Ovary (tissue), 10 donors: ENCODE results near the gene ADAMTS17. TPM values are rescaled to one million over a fixed set of nuclear protein-coding genes. Genes with fewer than 3 reads are reported as not detected.
A peak's percentile ranks its signal among the peaks of the same experiment; 100 is the strongest.

Experiments
- DNase-seq, 5 donors: peaks; one replicate each; pipeline ENCODE4 v3.0.0-alpha.2; 2019 to 2020
- H3K27ac ChIP-seq, 2 donors: fragments of 200-600 bp; one replicate each; pipeline versions ENCODE4 v1.5.1 to v1.8.0; 2019 to 2022
- H3K27me3 ChIP-seq: fragments of 200-600 bp; one replicate; pipeline ENCODE4 v1.8.0; 2022
- H3K36me3 ChIP-seq: fragments of 200-600 bp; sonication (generic); one replicate; pipeline ENCODE4 v1.5.1; 2019
- H3K4me1 ChIP-seq: one replicate; pipeline ENCODE4 v1.8.1; 2013; ENCODE audit warnings: mild to moderate bottlenecking, moderate library complexity; ENCODE audit not compliant: insufficient read depth
- H3K4me3 ChIP-seq: fragments of 200-600 bp; sonication (generic); one replicate; pipeline ENCODE4 v1.5.1; 2017
- H3K9me3 ChIP-seq, 2 donors: fragments of 200-600 bp in 1 of 2; sonication (generic) in 1 of 2; one replicate each; pipeline versions ENCODE4 v1.5.1 to v1.8.1; 2013 to 2019; ENCODE audit warnings: mild to moderate bottlenecking in 1 of 2, moderate library complexity in 1 of 2
- CTCF ChIP-seq, 3 donors: fragments of 450-650 bp in 2 of 3; fragments of 200-600 bp in 1 of 3; IDR thresholded peaks; one replicate each; pipeline versions ENCODE4 v1.5.1 to v1.8.0; 2016 to 2022; ENCODE audit warnings: antibody characterized with exemption in 3 of 3, mild to moderate bottlenecking in 1 of 3
- EP300 ChIP-seq: sonication (generic); formaldehyde crosslinking; IDR thresholded peaks from one replicate; pipeline ENCODE4 v1.6.1; 2017; ENCODE audit warnings: antibody characterized with exemption
- POLR2A ChIP-seq: fragments of 450-650 bp; IDR thresholded peaks from one replicate; pipeline ENCODE4 v1.6.1; 2017; ENCODE audit warnings: antibody characterized with exemption, mild to moderate bottlenecking, moderate library complexity
- WGBS, 3 donors: extraction: QIAGEN DNeasy Blood & Tissue Kit in 1 of 3; methylation state at CpG; one replicate each; pipeline versions ENCODE4 v1.1.5 to v1.1.7; 2013 to 2017; 5-methylcytosine and 5-hydroxymethylcytosine counted together
- intact Hi-C, 4 donors: fragments of 100-400 bp; cut with DNase I; formaldehyde crosslinking; loops; one replicate each; pipeline versions ENCODE4 v1.11.0 to v1.15.1; 2022 to 2023
- long read RNA-seq, 3 donors: library from polyadenylated mRNA in 2 of 3; unstranded in 2 of 3; transcript quantifications; one replicate each; pipeline ENCODE4 v2.0.0 and lab custom pipeline, GENCODE V29; 2021 to 2026
- polyA plus RNA-seq, 2 donors: library from polyadenylated mRNA; stranded (reverse); fragments of 200-250 nt in 1 of 2; fragments of 350-450 nt in 1 of 2; fragmentation: Illumina TruSeq in 1 of 2; extraction: RNeasy Lipid Tissue Mini Kit (QIAGEN cat#74804) in 1 of 2; gene quantifications; one replicate each; pipeline ENCODE4 v1.2.3, GENCODE V29; 2013 to 2014
- total RNA-seq, 7 donors: library from RNA; depleted of rRNA in 2 of 7; stranded (reverse); fragments of >200 nt in 2 of 7; fragmentation: NEBNext Ultra II Directional in 3 of 7; extraction: Animal tissue kit (Norgen Biotek cat#: 25700) in 3 of 7; gene quantifications; one replicate each; pipeline versions ENCODE4 v1.1.0 to v1.2.4, GENCODE V29; 2016 to 2023
- donor health status: DM: no; HTN: no; CAD: no; lungs with moderate emphysema.
- donor health status: DM: no; HTN: no; CAD: no.
- donor health status: Bipolar disorder and iron deficiency.
- donor health status: DM: yes; HTN: yes; CAD: no.
- donor health status: DM: no; HTN: no; CAD: no.
- donor health status: DM: yes; HTN: yes; CAD: no.

The ADAMTS17 gene
- total RNA-seq: 10 to 100 TPM in 1 of 7 donors, 1 to 10 TPM in 6; 3.0 to 11.3 (median 7.9) TPM
- 1 to 10 TPM; 1.3 to 2.2 TPM for polyA plus RNA-seq
- long read RNA-seq, donor 1, partial matches to known transcripts: 0 of 5 reads
- long read RNA-seq, donor 1, other reads (novel, unspliced or antisense): 5 of 5 reads
- long read RNA-seq, donor 2: 0 reads
- long read RNA-seq, donor 3, partial matches to known transcripts: 1 of 5 reads
- long read RNA-seq, donor 3, other reads (novel, unspliced or antisense): 4 of 5 reads

- H3K27me3 ChIP-seq: no peaks in the 10 kb centered on the region
- WGBS, 3 donors: 2% methylated on average over 50 to 59 of the region's 59 CpGs
- DNase-seq: peak; percentile 96 to 98 (median 97)
- peak within 1 kb of the TSS; percentile 16 to 41 for H3K27ac ChIP-seq
- no peak for TF ChIP-seq EP300
- TF ChIP-seq CTCF (IDR thresholded peaks at IDR 0.05): peak; percentile 91 to 98 (median 95)
- peak; percentile 84 for TF ChIP-seq POLR2A
- H3K4me1 ChIP-seq: no peaks in the 10 kb centered on the region
- no peaks in the 10 kb centered on the region for H3K36me3 ChIP-seq
- peak within 1 kb of the TSS; percentile 52 for H3K4me3 ChIP-seq
- H3K9me3 ChIP-seq: no peaks in the 10 kb centered on the region
- intact Hi-C loops: loop anchor here (5.0 to 10.0 kb wide), 4 partner anchors 243 to 935 kb away; partner anchors contain the start of gene SELENOS (in 1 of the 4)
Measured at GRCh38 chr15:100341750-100342560, at the start of gene ADAMTS17. Gene ADAMTS17, minus strand, starts transcription at chr15:100341975. Its CDS starts 76 bp downstream, at chr15:100341899.

- H3K4me1 ChIP-seq: no peaks in the 10 kb centered on the region
- DNase-seq: no peak
- peaks cover 0 to 8% of the 10 kb centered on the region in 2 donors for H3K9me3 ChIP-seq
- H3K27ac ChIP-seq: no peak overlapping the region
- 89 to 94% (median 89%) methylated on average over 3 of the region's 3 CpGs for WGBS, 3 donors
- no peaks in the 10 kb centered on the region for H3K27me3 ChIP-seq
- intact Hi-C loops: no loop called here
- H3K4me3 ChIP-seq: no peak overlapping the region
- TF ChIP-seq POLR2A (no peak), CTCF (IDR thresholded peaks at IDR 0.05) (no peak), EP300 (no peak)
- H3K36me3 ChIP-seq: no peaks in the 10 kb centered on the region
Measured at GRCh38 chr15:100385300-100386050, 43.7 kb upstream of the ADAMTS17 start.

- no peaks in the 10 kb centered on the region for H3K27me3 ChIP-seq
- no peak overlapping the region for H3K4me3 ChIP-seq
- H3K9me3 ChIP-seq: peaks cover 0 to 8% of the 10 kb centered on the region in 2 donors
- TF ChIP-seq POLR2A (no peak), EP300 (no peak), CTCF (IDR thresholded peaks at IDR 0.05) (no peak)
- H3K36me3 ChIP-seq: no peaks in the 10 kb centered on the region
- H3K4me1 ChIP-seq: no peaks in the 10 kb centered on the region
- intact Hi-C loops: no loop called here
- 78 to 87% (median 80%) methylated on average over 10 of the region's 10 CpGs for WGBS, 3 donors
- H3K27ac ChIP-seq: no peak overlapping the region
- DNase-seq: peak in 1 of 5 donors; percentile 16
Measured at GRCh38 chr15:100384108-100384410, 42.3 kb upstream of the ADAMTS17 start.

- DNase-seq: peak in 4 of 5 donors; percentile 17 to 46 (median 30)
Measured at GRCh38 chr15:100383302-100384107, 41.7 kb upstream of the ADAMTS17 start.

More at GRCh38 chr15:100383302-100384107, 41.7 kb upstream of the ADAMTS17 start:
- H3K36me3 ChIP-seq: no peaks in the 10 kb centered on the region
- intact Hi-C loops: no loop called here
- H3K9me3 ChIP-seq: peaks cover 0 to 8% of the 10 kb centered on the region in 2 donors
- no peaks in the 10 kb centered on the region for H3K27me3 ChIP-seq
- H3K27ac ChIP-seq: no peak overlapping the region
- TF ChIP-seq CTCF (IDR thresholded peaks at IDR 0.05): peak in 2 of 3 donors; percentile 41 to 42
- no peak for TF ChIP-seq POLR2A
- TF ChIP-seq EP300: no peak
- H3K4me1 ChIP-seq: no peaks in the 10 kb centered on the region
- H3K4me3 ChIP-seq: no peak overlapping the region
- 34 to 41% (median 35%) methylated on average over 3 of the region's 3 CpGs for WGBS, 3 donors
